Body of pancreas (tissue), 4 donors: ENCODE data around the gene CUZD1. TPM values are rescaled to one million over a fixed set of nuclear protein-coding genes. Genes with fewer than 3 reads are reported as not detected.

Experiments used
- ATAC-seq: fragments of 150-250 bp; one replicate; pipeline ENCODE4 v1.9.1; 2016
- DNase-seq, 4 donors: peaks; one replicate each; pipeline ENCODE4 v3.0.0-alpha.2; 2019
- H3K27ac ChIP-seq, 4 donors: fragments of 200-600 bp; sonication (generic); 1 replicate in 3 of 4; 2 replicates in 1 of 4; pipeline versions ENCODE4 v1.5.1 to v1.6.1; 2016 to 2019; ENCODE audit warnings: mild to moderate bottlenecking in 1 of 4, mixed read lengths in 1 of 4, moderate library complexity in 1 of 4
- H3K27me3 ChIP-seq, 2 donors: fragments of 200-600 bp; sonication (generic); one replicate each; pipeline ENCODE4 v1.6.0; 2016; ENCODE audit warnings: mild to moderate bottlenecking in 1 of 2
- H3K36me3 ChIP-seq, 2 donors: fragments of 200-600 bp; sonication (generic); replicated peaks in 1 of 2; 2 replicates each; pipeline ENCODE4 v1.5.1; 2016; ENCODE audit warnings: low read depth in 2 of 2; ENCODE audit not compliant: insufficient read depth in 1 of 2
- H3K4me1 ChIP-seq: fragments of 200-600 bp; sonication (generic); one replicate; pipeline ENCODE4 v1.6.0; 2016
- H3K4me3 ChIP-seq, 2 donors: fragments of 200-600 bp; sonication (generic); 1 replicate in 1 of 2; 2 replicates in 1 of 2; pipeline ENCODE4 v1.5.1; 2016 to 2019
- H3K9me3 ChIP-seq, 3 donors: fragments of 200-600 bp; sonication (generic); 1 replicate in 2 of 3; 2 replicates in 1 of 3; pipeline ENCODE4 v1.5.1; 2016
- CTCF ChIP-seq, 7 experiments: fragments of 450-650 bp in 4 of 7; fragments of 200-600 bp in 3 of 7; sonication (generic) in 3 of 7; IDR thresholded peaks; one replicate each; pipeline ENCODE4 v1.5.1; 2016 to 2019; ENCODE audit warnings: antibody characterized with exemption in 7 of 7
- POLR2A ChIP-seq, 3 donors: fragments of 450-650 bp; IDR thresholded peaks; one replicate each; pipeline ENCODE4 v1.6.1; 2016; ENCODE audit warnings: antibody characterized with exemption in 3 of 3, mild to moderate bottlenecking in 2 of 3
- WGBS, 2 donors: methylation state at CpG; one replicate each; pipeline ENCODE4 v1.1.5; 2017; 5-methylcytosine and 5-hydroxymethylcytosine counted together
- intact Hi-C: fragments of 100-400 bp; cut with DNase I; formaldehyde crosslinking; loops from one replicate; pipeline ENCODE4 v1.15.1; 2023
- total RNA-seq, 2 donors: library from RNA; depleted of rRNA; stranded (reverse); fragments of >200 nt; gene quantifications; one replicate each; pipeline ENCODE4 v1.1.0, GENCODE V29; 2016

The CUZD1 gene
- total RNA-seq, 2 donors from 2014 or later: 225 to 837 TPM

DNA sequence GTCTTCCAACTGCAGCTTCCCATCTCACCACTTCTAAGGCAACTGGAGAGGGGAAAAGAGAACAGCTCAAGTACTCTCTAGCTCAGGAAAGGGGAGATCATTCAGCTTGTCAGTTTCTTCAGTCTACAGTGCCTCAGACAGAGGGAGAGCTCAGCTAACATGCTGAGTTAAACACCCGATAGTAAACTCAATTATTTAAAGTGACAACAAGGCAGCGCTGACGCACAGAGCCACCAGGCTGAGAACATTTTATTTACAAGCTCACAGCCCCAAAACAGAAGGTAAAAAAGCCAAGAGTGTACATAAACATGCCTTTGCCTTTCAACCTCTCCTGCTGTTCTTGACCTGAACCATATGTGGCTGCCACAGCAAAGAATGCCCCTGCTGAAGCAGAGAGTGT lies 10.1 kb upstream of the CUZD1 start:
- Histone ChIP-seq H3K36me3 (no peaks in the 10 kb centered on the region), H3K27me3 (no peaks in the 10 kb centered on the region), H3K9me3 (no peaks in the 10 kb centered on the region), H3K4me1 (peaks cover 19% of the 10 kb centered on the region), H3K4me3 (no peak overlapping the region), H3K27ac (no peak overlapping the region)
- intact Hi-C loops: no loop called here
- 88 to 91% methylated on average over 3 of the region's 3 CpGs for WGBS, 2 donors
- DNase-seq (no peak), ATAC-seq (no peak)
- TF ChIP-seq CTCF (IDR thresholded peaks at IDR 0.05) (no peak), POLR2A (IDR thresholded peaks at IDR 0.05) (no peak)

- ATAC-seq (no peak), DNase-seq (no peak)
- 79 to 92% methylated on average over 5 of the region's 5 CpGs for WGBS, 2 donors
- Histone ChIP-seq H3K27me3 (no peaks in the 10 kb centered on the region), H3K4me3 (no peak overlapping the region), H3K4me1 (peaks cover 29% of the 10 kb centered on the region), H3K9me3 (no peaks in the 10 kb centered on the region), H3K36me3 (no peaks in the 10 kb centered on the region), H3K27ac (no peak overlapping the region)
- intact Hi-C loops: no loop called here
- TF ChIP-seq CTCF (IDR thresholded peaks at IDR 0.05) (no peak), POLR2A (IDR thresholded peaks at IDR 0.05) (no peak)
Measured at GRCh38 chr10:122854648-122855047, 9.0 kb upstream of the CUZD1 start.

- Histone ChIP-seq H3K27me3 (no peaks in the 10 kb centered on the region), H3K4me3 (no peak overlapping the region), H3K36me3 (no peaks in the 10 kb centered on the region), H3K4me1 (peaks cover 38% of the 10 kb centered on the region), H3K27ac (no peak overlapping the region), H3K9me3 (no peaks in the 10 kb centered on the region)
- WGBS, 2 donors: 90 to 100% methylated on average over 1 of the region's 1 CpG
- intact Hi-C loops: no loop called here
- TF ChIP-seq CTCF (IDR thresholded peaks at IDR 0.05): no peak
- no peak for TF ChIP-seq POLR2A (IDR thresholded peaks at IDR 0.05)
- no peak for ATAC-seq
- no peak for DNase-seq
Measured at GRCh38 chr10:122853665-122854313, 8.1 kb upstream of the CUZD1 start.

GRCh38 chr10:122852261-122852660 lies 6.6 kb upstream of the CUZD1 start:
- peaks cover 53% of the 10 kb centered on the region for H3K4me1 ChIP-seq
- 98 to 100% methylated on average over 2 of the region's 2 CpGs for WGBS, 2 donors
- no peak overlapping the region for H3K4me3 ChIP-seq
- H3K36me3 ChIP-seq: no peaks in the 10 kb centered on the region
- no peaks in the 10 kb centered on the region for H3K9me3 ChIP-seq
- intact Hi-C loops: no loop called here
- peak overlapping the region in 3 of 4 donors; percentile 80 to 93 (median 88) for H3K27ac ChIP-seq
- DNase-seq (no peak), ATAC-seq (no peak)
- TF ChIP-seq CTCF (IDR thresholded peaks at IDR 0.05): no peak
- TF ChIP-seq POLR2A (IDR thresholded peaks at IDR 0.05): no peak
- H3K27me3 ChIP-seq: no peaks in the 10 kb centered on the region
